HUDEP-2 (cell line): Measurements from ENCODE around the gene C12orf60.

Experiments used
- DNase-seq, 76 experiments: peaks; one replicate each; lab custom pipeline; 2025; ENCODE audit not compliant: unreplicated experiment in 76 of 76; lab: John Stamatoyannopoulos, UW

Gene C12orf60

GRCh38 chr12:14868916-14869506 lies 65.5 kb downstream of the C12orf60 start:
- DNase-seq: no peak

GRCh38 chr12:14871247-14871646 lies 67.8 kb downstream of the C12orf60 start:
- DNase-seq: no peak

- DNase-seq: no peak
Measured at GRCh38 chr12:14871886-14872285, 68.4 kb downstream of the C12orf60 start.

GRCh38 chr12:14873440-14874185 lies 70.1 kb downstream of the C12orf60 start:
- DNase-seq: no peak
